Activated CD4-positive, alpha-beta T cell treated with anti-CD3 and anti-CD28 coated beads, Interleukin-2, amount 10 ng/mL, durations not matched to agents 24 days and 14 days (primary cell): ENCODE measurements around the gene PCSK4. TPM values are rescaled to one million over a fixed set of nuclear protein-coding genes. Genes with fewer than 3 reads are reported as not detected.
"Not testable (repeated sequence)": the region's sequence is repeated elsewhere in the genome, so short reads cannot be mapped to it uniquely, and the experiment has no call there.

Experiments used
- DNase-seq: peaks from one replicate; pipeline ENCODE4 v3.0.0; 2022
- H3K27ac Mint-ChIP-seq: one replicate; pipeline ENCODE4 v1.8.0; 2022; ENCODE audit warnings: mild to moderate bottlenecking, mixed read lengths
- H3K27me3 Mint-ChIP-seq: one replicate; pipeline ENCODE4 v1.8.0; 2022; ENCODE audit warnings: mixed read lengths
- H3K36me3 Mint-ChIP-seq: one replicate; pipeline ENCODE4 v1.8.0; 2022; ENCODE audit warnings: low read depth, mild to moderate bottlenecking, mixed read lengths
- H3K4me1 Mint-ChIP-seq: one replicate; pipeline ENCODE4 v1.8.0; 2021; ENCODE audit warnings: mixed read lengths
- H3K4me3 Mint-ChIP-seq: one replicate; pipeline ENCODE4 v1.8.0; 2022; ENCODE audit warnings: mild to moderate bottlenecking, moderate library complexity, mixed read lengths
- H3K9me3 Mint-ChIP-seq: one replicate; pipeline ENCODE4 v1.8.0; 2021; ENCODE audit warnings: mixed read lengths
- intact Hi-C: fragments of 100-400 bp; cut with micrococcal nuclease; formaldehyde crosslinking; loops from one replicate; pipeline ENCODE4 v1.15.1; 2023
- total RNA-seq: library from RNA; stranded (reverse); gene quantifications from 2 replicates; pipeline ENCODE4 v1.2.3, GENCODE V29; 2022

The PCSK4 gene
- total RNA-seq, 1 donor from 2014 or later = 1.0 TPM

DNA sequence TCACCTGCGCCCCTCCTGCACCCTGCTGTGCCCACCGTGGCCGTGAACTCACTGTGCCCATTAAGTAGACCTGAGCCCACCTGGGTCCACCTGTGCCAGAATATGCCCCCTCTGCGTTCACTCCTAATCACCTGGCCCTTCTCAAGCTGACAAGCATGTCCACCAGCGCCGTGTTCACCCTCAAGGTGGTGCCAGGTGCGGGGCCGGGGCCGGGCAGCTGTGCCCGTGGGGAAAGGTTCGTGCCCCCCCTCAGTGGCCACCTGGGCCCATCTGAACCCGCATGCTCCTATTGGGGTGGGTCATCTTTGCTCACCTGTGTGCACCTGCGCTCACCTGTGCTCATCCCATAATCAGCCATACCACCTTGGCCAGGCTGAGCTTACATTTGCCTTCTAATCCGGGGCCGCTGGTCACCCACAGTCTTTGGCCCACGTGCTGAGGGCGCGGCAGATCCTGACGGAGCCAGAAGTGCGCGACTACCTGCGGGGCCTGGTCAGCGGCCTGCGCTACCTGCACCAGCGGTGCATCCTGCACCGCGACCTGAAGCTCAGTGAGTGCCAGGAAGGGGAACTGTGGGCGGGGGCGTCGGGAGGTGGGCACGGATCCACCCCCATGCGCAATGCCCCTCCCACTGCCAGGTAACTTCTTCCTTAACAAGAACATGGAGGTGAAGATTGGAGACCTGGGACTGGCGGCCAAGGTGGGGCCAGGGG lies 36.1 kb upstream of the PCSK4 start:
- H3K4me3 Mint-ChIP-seq = no peak overlapping the region
- no peaks in the 10 kb centered on the region for H3K4me1 Mint-ChIP-seq

DNA sequence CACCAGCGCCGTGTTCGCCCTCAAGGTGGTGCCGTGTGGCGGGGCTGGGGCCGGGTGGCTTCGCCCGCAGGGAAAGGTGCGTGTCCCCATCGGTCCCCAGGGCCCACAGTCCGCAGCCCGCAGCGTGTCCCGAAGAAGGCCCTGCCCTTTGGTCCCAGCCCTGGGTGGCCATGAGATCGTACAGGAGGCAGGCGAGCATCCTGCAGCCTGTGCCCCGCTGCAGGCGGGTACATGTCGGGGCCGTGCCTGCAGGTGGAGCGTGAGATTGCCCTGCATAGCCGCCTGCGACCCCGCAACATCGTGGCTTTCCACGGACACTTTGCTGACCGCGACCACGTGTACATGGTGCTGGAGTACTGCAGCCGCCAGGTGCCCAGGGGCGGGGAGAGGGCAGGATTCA lies 35.2 kb upstream of the PCSK4 start:
- intact Hi-C loops = no loop called here
- Mint-ChIP-seq H3K9me3 (no peaks in the 10 kb centered on the region), H3K27me3 (peaks cover 20% of the 10 kb centered on the region), H3K4me3 (no peak overlapping the region), H3K27ac (no peak overlapping the region), H3K36me3 (no peaks in the 10 kb centered on the region), H3K4me1 (no peaks in the 10 kb centered on the region)
- no peak for DNase-seq

More for the DNA sequence above, 36.1 kb upstream of the PCSK4 start:
- H3K27ac Mint-ChIP-seq = no peak overlapping the region
- no peak for DNase-seq
- intact Hi-C loops = no loop called here
- no peaks in the 10 kb centered on the region for H3K9me3 Mint-ChIP-seq
- H3K36me3 Mint-ChIP-seq = no peaks in the 10 kb centered on the region
- H3K27me3 Mint-ChIP-seq = peaks cover 20% of the 10 kb centered on the region

DNA sequence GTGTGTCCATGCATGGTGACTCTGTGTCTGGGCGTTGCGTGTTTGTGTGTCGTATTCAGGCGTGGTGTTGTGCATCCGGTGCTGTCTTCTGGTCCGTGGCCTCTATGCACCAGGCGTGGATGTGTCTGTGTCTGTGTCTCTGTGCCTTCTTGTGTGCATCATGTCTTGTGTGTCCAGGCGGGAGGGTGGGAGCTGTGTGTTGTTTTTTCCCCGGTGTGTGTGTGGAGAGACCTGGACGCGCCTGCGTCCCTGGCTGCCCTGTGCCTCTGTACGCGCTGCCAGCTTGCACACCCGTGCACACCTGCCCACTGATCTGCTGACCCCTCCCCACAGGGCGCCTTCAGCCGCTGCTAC lies 34.8 kb upstream of the PCSK4 start:
- H3K36me3 Mint-ChIP-seq = no peaks in the 10 kb centered on the region
- intact Hi-C loops = no loop called here
- H3K27me3 Mint-ChIP-seq = peaks cover 20% of the 10 kb centered on the region
- no peak overlapping the region for H3K27ac Mint-ChIP-seq
- no peaks in the 10 kb centered on the region for H3K4me1 Mint-ChIP-seq
- no peak overlapping the region for H3K4me3 Mint-ChIP-seq
- DNase-seq = no peak
- no peaks in the 10 kb centered on the region for H3K9me3 Mint-ChIP-seq

DNA sequence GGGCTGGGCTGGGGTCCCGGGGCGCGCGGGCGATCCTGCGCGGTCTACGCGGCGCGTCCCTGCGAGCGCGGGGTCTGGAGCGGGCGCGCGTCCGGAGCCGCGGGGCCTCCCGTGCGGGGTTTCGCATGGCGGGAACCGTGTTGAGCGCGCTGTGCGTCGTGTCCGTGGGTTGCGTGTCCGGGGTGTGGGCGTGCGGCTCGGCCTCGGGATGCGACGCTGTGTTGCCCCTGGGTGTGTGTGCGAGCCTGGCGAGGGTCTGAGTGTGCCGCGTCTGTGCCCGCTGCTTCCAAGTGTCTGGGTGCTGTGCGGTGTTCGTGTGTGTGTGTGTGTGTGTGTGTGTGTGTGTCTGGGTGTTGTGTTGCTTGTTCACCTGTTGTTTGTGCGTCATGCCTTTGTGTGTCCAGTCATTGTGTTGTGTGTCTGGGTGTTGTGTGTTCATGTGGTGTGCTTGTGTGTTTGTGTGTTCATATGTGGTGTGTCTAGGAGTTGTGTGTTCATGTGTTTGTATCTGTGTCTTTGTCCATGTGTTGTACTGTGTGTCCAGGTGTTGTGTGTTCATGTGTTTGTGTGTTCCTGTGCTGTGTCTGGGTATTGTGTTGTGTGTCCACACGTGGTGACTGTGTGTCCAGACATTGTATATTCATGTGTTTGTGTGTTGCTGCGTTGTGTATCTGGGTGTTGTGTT lies 34.3 kb upstream of the PCSK4 start:
- DNase-seq = no peak
- intact Hi-C loops = no loop called here
- Mint-ChIP-seq H3K36me3 (no peaks in the 10 kb centered on the region), H3K27me3 (peaks cover 20% of the 10 kb centered on the region), H3K27ac (no peak overlapping the region), H3K9me3 (no peaks in the 10 kb centered on the region), H3K4me1 (no peaks in the 10 kb centered on the region), H3K4me3 (no peak overlapping the region)

DNA sequence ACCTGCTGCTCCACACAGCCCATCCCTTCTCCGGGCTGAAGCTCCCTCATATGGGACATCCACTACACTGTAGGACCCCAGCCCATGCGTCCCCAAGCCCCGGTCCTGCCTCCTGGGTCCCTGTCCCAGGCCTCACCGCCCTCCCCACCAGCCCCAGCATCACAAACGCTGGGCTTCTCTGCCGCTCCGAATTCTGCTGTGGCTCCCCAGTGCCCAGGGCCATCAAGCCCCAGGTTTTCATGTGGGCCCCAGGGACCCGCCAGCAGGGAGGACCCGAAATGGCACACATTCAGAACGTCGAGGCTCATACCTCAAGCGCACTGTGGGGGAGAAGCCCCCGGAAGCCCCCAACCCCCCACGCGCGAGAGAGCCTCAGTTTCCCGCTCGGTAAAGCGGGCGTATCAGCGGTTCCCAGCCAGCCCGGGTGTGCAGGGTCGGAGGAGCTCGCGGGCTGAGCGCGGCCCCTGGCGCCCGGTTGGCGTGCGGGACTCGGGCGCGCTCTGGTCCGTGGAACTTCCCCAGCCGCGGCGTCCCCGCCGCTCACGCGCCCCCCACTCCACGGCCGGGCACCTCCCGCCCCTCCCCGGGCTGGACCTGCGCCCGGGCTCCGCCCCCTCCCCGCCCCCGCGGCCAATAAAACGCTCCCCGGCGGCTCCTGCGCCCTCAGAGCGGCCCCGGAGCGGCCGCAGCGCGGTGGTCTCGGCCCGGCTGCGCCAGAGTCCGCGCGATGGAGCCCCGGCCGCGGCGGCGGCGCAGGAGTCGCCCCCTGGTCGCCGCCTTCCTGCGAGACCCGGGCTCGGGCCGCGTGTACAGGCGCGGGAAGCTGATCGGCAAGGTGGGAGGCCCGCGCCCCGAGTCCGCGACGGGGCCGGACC lies 33.5 kb upstream of the PCSK4 start, which contains the start of gene PLK5:
Gene PLK5, plus strand, starts transcription at position 666 of the 875 bp plus-strand sequence. CDS start 2,920 bp downstream, outside the sequence.
- no peaks in the 10 kb centered on the region for H3K36me3 Mint-ChIP-seq
- H3K4me3 Mint-ChIP-seq = no peak within 1 kb of the TSS
- H3K27me3 Mint-ChIP-seq = peaks cover 20% of the 10 kb centered on the region
- no peak within 1 kb of the TSS for H3K27ac Mint-ChIP-seq
- DNase-seq = no peak
- intact Hi-C loops = no loop called here
- H3K9me3 Mint-ChIP-seq = no peaks in the 10 kb centered on the region
- no peaks in the 10 kb centered on the region for H3K4me1 Mint-ChIP-seq

DNA sequence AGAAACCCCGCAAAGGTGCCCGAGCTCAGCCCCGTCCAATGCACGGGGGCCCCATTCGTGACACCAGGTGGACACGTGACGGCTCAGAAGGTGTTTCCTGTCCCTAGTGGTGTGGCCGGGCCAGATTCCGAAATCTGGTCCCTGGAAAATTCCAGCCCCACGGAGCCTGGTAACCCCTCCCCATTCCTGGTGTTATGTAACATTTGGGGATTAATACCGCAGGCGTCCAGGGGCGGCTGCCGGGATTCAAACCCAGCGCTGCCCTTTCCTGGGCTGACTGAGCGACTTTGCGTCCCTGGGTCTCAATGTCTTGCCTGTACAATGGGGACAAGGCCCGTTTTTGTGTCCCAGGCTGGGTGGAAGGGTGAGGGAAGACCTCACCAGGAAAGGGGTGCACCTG lies 32.7 kb upstream of the PCSK4 start:
- DNase-seq = no peak
- Mint-ChIP-seq H3K27me3 (peaks cover 20% of the 10 kb centered on the region), H3K4me1 (no peaks in the 10 kb centered on the region), H3K9me3 (no peaks in the 10 kb centered on the region), H3K36me3 (no peaks in the 10 kb centered on the region), H3K27ac (no peak overlapping the region), H3K4me3 (no peak overlapping the region)
- intact Hi-C loops = no loop called here

DNA sequence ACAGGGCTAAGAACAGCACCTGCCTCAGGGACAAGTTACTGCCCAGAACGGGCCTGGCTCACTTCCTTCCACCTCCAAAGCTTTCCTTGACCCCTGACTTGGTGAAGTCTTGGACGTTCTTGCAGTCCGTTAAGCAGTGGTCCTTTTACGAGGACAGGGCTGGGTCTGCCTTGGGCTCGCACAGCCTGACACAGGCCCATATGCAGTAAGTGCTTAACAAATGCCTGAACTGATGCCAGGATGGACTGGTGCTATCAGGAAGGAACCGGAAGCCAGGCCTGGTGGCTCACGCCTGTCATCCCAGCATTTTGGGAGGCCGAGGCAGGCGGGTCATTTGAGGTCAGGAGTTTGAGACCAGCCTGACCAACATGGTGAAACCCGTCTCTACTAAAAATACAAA lies 31.9 kb upstream of the PCSK4 start:
- no peaks in the 10 kb centered on the region for H3K9me3 Mint-ChIP-seq
- H3K36me3 Mint-ChIP-seq = no peaks in the 10 kb centered on the region
- H3K4me1 Mint-ChIP-seq = no peaks in the 10 kb centered on the region
- intact Hi-C loops = no loop called here
- H3K4me3 Mint-ChIP-seq = no peak overlapping the region
- peaks cover 20% of the 10 kb centered on the region for H3K27me3 Mint-ChIP-seq
- DNase-seq = no peak
- no peak overlapping the region for H3K27ac Mint-ChIP-seq

DNA sequence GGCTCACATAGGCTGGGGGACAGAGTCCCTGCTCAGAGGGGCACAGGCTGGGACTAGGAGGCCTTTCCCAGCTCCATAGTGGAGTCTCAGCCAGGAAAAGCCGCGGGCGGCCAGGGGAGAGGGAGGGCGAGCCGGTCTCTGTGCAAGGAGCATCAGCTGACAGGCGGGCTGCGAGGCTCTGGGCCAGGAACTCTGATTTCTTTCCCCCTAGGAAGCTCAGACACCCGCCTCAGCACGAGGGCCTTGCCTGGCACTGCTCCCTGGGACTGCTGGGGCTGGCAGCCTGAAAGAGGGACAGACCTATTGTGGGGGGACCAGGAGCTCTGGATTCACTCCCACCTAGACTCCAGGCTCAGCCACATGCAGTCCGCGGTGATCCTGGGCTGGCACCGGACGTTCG lies 31.5 kb upstream of the PCSK4 start:
- Mint-ChIP-seq H3K27me3 (peaks cover 20% of the 10 kb centered on the region), H3K4me3 (no peak overlapping the region), H3K9me3 (no peaks in the 10 kb centered on the region), H3K4me1 (no peaks in the 10 kb centered on the region), H3K36me3 (no peaks in the 10 kb centered on the region), H3K27ac (no peak overlapping the region)
- intact Hi-C loops = no loop called here
- no peak for DNase-seq

DNA sequence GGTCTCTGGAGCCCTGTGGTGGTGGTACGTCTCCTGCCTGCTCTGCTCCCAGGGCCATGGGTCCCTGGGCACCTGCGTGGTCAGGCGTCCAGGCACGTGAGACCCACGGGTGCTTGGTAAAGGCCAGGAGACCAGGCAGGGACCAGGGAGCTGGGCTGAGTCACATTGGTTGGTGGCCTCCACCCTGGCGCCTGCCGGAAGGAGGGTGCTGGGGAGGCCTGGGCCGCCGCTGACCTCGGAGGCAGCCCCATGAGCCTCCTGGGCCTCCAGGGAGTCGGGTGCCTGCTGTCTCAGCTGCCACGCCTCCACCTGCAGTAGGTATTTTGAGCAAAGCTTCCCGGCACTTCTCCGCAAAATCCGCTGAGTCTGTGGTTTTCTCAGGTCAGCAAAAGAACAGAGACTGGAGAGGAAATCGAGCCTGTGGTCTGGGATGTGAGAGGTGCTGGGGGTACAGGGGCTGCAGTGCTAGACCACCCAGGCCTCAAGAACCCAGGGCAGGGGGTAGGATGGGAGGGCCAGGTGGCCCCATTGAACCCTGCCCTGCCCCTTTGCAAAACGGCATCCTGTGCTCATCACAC lies 30.1 kb upstream of the PCSK4 start:
- Mint-ChIP-seq H3K36me3 (no peaks in the 10 kb centered on the region), H3K27ac (no peak overlapping the region), H3K4me1 (no peaks in the 10 kb centered on the region), H3K9me3 (no peaks in the 10 kb centered on the region), H3K4me3 (no peak overlapping the region), H3K27me3 (peaks cover 17% of the 10 kb centered on the region)
- intact Hi-C loops = no loop called here
- DNase-seq = no peak

DNA sequence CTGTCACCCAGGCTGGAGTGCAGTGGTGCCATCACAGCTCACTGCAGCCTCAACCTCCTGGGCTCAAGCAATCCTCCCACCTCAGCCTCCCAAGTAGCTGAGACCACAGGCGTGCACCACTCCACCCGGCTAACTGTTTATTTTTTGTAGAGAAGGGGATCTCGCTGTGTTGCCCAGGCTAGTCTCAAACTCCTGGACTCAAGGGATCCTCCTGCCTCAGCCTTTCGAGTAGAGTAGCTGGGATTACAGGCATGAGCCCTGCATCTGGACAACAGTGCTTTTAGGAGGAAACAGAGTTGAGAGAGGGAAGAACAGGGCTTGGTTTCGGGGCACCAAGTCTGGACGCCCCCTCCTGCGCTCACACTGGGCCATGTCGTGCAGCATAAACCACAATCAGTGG lies 29.7 kb upstream of the PCSK4 start:
- peaks cover 14% of the 10 kb centered on the region for H3K27me3 Mint-ChIP-seq

DNA sequence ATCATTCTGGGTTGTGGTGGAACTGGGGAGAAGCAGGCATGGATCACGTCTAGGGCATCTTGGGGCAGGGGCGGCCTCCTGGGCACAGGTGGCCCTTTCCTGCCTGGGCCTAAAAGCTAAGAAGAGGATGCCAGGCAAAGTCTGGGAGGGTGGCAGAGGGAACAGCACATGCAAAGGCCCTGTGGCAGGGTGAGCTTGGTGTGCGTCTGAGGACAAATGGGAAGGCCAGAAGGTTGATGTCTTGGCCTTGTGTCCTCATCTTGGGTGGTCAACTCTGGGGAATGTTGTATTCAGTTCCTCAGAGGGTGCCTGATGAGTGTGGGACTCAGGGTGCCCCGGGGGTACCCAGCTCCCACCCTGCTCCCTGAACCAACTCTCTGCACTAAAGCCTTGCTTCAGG lies 28.3 kb upstream of the PCSK4 start:
- intact Hi-C loops = no loop called here
- Mint-ChIP-seq H3K4me3 (no peak overlapping the region), H3K9me3 (no peaks in the 10 kb centered on the region), H3K36me3 (no peaks in the 10 kb centered on the region), H3K27ac (no peak overlapping the region), H3K4me1 (no peaks in the 10 kb centered on the region), H3K27me3 (peaks cover 9% of the 10 kb centered on the region)
- DNase-seq = no peak

More for the DNA sequence above, 29.7 kb upstream of the PCSK4 start:
- H3K9me3 Mint-ChIP-seq, H3K4me3 Mint-ChIP-seq, H3K4me1 Mint-ChIP-seq, H3K36me3 Mint-ChIP-seq, DNase-seq, H3K27ac Mint-ChIP-seq, intact Hi-C loops: not testable (repeated sequence)

DNA sequence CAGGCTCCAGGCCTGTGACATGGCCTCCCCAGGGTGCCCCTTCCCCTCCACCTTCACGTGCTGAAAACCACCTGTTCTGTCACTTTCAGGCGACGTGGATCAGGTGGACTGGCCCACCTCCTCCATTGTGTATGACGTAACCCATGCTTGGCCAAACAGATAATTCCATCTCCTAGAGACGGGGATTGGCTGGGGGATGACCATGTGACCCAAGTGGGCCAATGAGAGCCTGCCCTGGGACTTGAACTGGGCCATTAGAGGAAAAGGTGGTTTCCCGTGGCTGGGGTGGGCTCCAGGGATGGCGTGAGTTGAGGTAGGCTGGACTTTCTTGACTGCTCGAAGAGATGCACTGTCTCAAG lies 26.2 kb upstream of the PCSK4 start:
- no peaks in the 10 kb centered on the region for H3K9me3 Mint-ChIP-seq
- no peak overlapping the region for H3K27ac Mint-ChIP-seq
- H3K4me3 Mint-ChIP-seq = no peak overlapping the region
- H3K36me3 Mint-ChIP-seq = no peaks in the 10 kb centered on the region
- DNase-seq = no peak
- H3K4me1 Mint-ChIP-seq = no peaks in the 10 kb centered on the region
- peaks cover 4% of the 10 kb centered on the region for H3K27me3 Mint-ChIP-seq
- intact Hi-C loops = no loop called here

DNA sequence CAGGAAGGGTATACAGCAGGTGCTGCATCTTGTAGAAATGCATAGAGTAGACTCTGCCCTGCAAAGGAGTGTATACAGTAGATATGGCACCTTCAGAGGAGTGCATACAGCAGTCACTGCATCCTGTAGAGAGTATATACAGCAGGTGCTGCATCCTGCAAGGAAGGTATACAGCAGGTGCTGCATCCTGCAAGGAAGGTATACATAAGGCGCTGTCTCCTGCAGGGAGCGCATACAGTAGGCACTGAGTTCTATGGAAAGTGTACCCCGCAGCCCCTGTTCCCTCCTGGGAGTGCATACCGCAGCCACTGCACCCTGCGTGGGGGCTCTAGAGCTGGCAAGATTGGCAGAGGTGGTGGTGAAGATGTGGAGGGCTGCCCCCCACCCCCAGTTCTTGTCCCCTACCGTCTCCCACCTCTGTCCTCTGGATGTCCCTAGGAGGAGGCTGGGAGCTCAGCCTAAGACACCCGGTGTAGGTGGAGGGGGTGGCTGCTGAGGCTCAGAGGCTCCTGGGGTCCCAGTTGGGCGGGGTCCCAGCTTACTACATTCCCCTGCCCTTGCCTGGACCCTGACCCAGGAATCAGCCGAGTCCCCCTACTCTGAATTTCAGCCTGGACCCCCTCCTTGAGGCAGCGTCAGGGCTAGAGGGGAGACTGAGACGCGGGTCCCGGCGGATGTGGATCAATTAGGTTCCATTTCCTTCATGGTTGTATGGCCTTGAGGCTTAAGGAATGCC lies 25.0 kb upstream of the PCSK4 start:
- intact Hi-C loops = loop anchor here (5.0 kb wide), 2 partner anchors 38 to 68 kb away; partner anchors contain the start of gene C19orf25
- Mint-ChIP-seq H3K9me3 (no peaks in the 10 kb centered on the region), H3K27ac (no peak overlapping the region), H3K4me1 (no peaks in the 10 kb centered on the region), H3K36me3 (no peaks in the 10 kb centered on the region), H3K4me3 (no peak overlapping the region), H3K27me3 (peaks cover 7% of the 10 kb centered on the region)
- DNase-seq = no peak
